DOHH2 (cell line): ENCODE results near the gene ZMAT5.

Experiments
- EZH2phosphoT487 ChIP-seq: fragments of 200-600 bp; sonication (generic); IDR thresholded peaks from 2 replicates; pipeline ENCODE4 v1.6.1; 2017; ENCODE audit warnings: borderline replicate concordance, mild to moderate bottlenecking, antibody characterized with exemption, low read length, moderate library complexity, mixed read lengths
- TF ChIP-seq, protein P1 (sequence below): fragments of 200-600 bp; sonication (generic); IDR thresholded peaks from one replicate; pipeline ENCODE4 v1.5.1; 2014; ENCODE audit warnings: antibody characterized with exemption, mild to moderate bottlenecking, low read depth, low read length; ENCODE audit not compliant: poor library complexity, severe bottlenecking

DNA sequence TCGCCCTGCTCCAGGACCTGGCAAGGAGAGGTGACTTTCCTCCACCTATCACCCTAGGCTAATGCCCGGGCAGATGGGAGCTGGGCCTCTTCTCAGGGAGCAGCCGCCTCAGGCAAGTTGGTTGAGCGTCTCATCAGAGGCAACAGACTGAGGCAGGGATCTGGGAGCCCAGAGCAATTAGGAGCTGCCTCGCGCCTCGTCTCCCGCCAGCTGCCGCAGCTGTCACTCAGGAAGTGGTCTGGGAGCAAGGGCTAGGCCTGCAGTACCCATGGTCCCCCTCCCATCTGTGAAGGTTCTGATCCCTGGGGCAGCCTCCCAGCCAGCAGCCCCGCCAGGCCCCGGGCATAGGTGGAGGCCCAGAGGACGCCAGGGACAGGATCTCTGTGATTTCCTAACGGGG lies 51.6 kb downstream of the ZMAT5 start:
- TF ChIP-seq, protein P1, sequence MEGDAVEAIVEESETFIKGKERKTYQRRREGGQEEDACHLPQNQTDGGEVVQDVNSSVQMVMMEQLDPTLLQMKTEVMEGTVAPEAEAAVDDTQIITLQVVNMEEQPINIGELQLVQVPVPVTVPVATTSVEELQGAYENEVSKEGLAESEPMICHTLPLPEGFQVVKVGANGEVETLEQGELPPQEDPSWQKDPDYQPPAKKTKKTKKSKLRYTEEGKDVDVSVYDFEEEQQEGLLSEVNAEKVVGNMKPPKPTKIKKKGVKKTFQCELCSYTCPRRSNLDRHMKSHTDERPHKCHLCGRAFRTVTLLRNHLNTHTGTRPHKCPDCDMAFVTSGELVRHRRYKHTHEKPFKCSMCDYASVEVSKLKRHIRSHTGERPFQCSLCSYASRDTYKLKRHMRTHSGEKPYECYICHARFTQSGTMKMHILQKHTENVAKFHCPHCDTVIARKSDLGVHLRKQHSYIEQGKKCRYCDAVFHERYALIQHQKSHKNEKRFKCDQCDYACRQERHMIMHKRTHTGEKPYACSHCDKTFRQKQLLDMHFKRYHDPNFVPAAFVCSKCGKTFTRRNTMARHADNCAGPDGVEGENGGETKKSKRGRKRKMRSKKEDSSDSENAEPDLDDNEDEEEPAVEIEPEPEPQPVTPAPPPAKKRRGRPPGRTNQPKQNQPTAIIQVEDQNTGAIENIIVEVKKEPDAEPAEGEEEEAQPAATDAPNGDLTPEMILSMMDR, result no peak
- TF ChIP-seq EZH2phosphoT487, result no peak
